Calu3 (cell line): ENCODE data around the gene ITPRIPL2. TPM values are rescaled to one million over a fixed set of nuclear protein-coding genes. Genes with fewer than 3 reads are reported as not detected.

Source experiments
- BruUV-seq: library from RNA; stranded (reverse); fragments of 400-500 nt; replicated peaks from 2 replicates; lab custom pipeline; 2021; lab: Mats Ljungman, UMichigan
- CTCF ChIA-PET: fragments of 300-600 bp; sonication (Branson Sonifier 250); formaldehyde crosslinking; loops from one replicate; lab custom pipeline; 2022; ENCODE audit warnings: antibody characterized with exemption; lab: Charles Lee
- DNase-seq: peaks from one replicate; pipeline ENCODE4 v3.0.0; 2022
- H3K27ac Mint-ChIP-seq: one replicate; pipeline ENCODE4 v1.8.0; 2022; ENCODE audit warnings: mixed read lengths; ENCODE audit not compliant: unreplicated experiment
- H3K27me3 Mint-ChIP-seq: one replicate; pipeline ENCODE4 v1.8.0; 2022; ENCODE audit warnings: mixed read lengths; ENCODE audit not compliant: unreplicated experiment
- H3K36me3 Mint-ChIP-seq: one replicate; pipeline ENCODE4 v1.8.0; 2022; ENCODE audit warnings: mild to moderate bottlenecking, moderate library complexity, mixed read lengths; ENCODE audit not compliant: insufficient read depth, unreplicated experiment
- H3K4me1 Mint-ChIP-seq: one replicate; pipeline ENCODE4 v1.8.0; 2022; ENCODE audit warnings: mild to moderate bottlenecking, low read depth, mixed read lengths; ENCODE audit not compliant: unreplicated experiment
- H3K4me3 Mint-ChIP-seq: one replicate; pipeline ENCODE4 v1.8.0; 2022; ENCODE audit warnings: mild to moderate bottlenecking, low read depth, moderate library complexity, mixed read lengths; ENCODE audit not compliant: unreplicated experiment
- H3K9me3 Mint-ChIP-seq: one replicate; pipeline ENCODE4 v1.8.0; 2022; ENCODE audit warnings: low read depth, mixed read lengths; ENCODE audit not compliant: unreplicated experiment
- intact Hi-C: fragments of 100-400 bp; cut with micrococcal nuclease; formaldehyde crosslinking; loops from one replicate; pipeline ENCODE4 v1.10.0; 2022; ENCODE audit not compliant: unreplicated experiment
- total RNA-seq: library from RNA; stranded (reverse); gene quantifications from 2 replicates; pipeline ENCODE4 v1.2.3, GENCODE V29; 2022
- TF ChIP-seq, protein P1 (sequence below): fragments of 200-600 bp; IDR thresholded peaks from one replicate; pipeline ENCODE4 v1.8.0; 2022; ENCODE audit warnings: antibody characterized with exemption; ENCODE audit not compliant: unreplicated experiment

Gene ITPRIPL2
- total RNA-seq, 1 experiment from 2014 or later: 73.1 TPM

DNA sequence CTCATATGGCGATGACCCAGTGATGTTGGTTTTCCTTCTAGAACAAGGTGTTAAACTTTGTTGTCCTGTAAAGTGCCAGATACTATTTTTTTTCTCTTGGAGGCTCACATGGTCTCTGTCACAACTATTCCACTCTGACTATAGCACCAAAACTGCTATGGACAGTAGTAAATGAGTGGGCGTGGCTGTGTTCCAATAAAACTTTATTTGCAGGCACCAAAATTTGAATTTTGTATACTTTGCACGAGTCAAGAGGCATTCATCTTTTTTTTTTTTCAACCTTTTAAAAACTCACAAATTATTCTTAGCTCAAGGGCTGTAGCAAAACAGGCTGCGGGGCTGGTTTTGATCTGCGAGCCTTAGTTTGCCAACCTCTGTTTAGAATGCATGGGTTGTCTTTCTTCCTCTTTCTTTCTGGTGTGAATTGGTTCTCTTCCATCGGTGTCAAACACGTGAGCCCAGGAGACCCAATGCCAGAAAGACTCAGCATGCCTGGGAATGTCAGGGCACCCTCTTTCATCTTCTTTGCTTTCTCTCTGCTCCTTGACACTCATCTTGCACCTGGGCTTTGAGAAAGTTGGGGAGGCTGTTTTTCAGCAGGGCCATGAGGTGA lies 56.4 kb downstream of the ITPRIPL2 start:
- intact Hi-C loops: no loop called here

More for the DNA sequence above, 56.4 kb downstream of the ITPRIPL2 start:
- Mint-ChIP-seq H3K27ac (no peak overlapping the region), H3K9me3 (no peaks in the 10 kb centered on the region), H3K4me1 (peaks cover 8% of the 10 kb centered on the region), H3K36me3 (peaks cover 9% of the 10 kb centered on the region), H3K27me3 (peaks cover 18% of the 10 kb centered on the region), H3K4me3 (peak overlapping the region; percentile 70)
- BruUV-seq: TSS peak; percentile 24
- DNase-seq: no peak
- TF ChIP-seq, protein P1, sequence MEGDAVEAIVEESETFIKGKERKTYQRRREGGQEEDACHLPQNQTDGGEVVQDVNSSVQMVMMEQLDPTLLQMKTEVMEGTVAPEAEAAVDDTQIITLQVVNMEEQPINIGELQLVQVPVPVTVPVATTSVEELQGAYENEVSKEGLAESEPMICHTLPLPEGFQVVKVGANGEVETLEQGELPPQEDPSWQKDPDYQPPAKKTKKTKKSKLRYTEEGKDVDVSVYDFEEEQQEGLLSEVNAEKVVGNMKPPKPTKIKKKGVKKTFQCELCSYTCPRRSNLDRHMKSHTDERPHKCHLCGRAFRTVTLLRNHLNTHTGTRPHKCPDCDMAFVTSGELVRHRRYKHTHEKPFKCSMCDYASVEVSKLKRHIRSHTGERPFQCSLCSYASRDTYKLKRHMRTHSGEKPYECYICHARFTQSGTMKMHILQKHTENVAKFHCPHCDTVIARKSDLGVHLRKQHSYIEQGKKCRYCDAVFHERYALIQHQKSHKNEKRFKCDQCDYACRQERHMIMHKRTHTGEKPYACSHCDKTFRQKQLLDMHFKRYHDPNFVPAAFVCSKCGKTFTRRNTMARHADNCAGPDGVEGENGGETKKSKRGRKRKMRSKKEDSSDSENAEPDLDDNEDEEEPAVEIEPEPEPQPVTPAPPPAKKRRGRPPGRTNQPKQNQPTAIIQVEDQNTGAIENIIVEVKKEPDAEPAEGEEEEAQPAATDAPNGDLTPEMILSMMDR: no peak
- CTCF ChIA-PET: no interaction called here

Other genes with a start within 250 kb of the ITPRIPL2 start
- 129 and 142 TPM in 2 replicates for gene SMG1, start 187.6 kb upstream of the ITPRIPL2 start, total RNA-seq
- 10.1 and 10.8 TPM in 2 replicates for gene TMC7, start 130.0 kb upstream of the ITPRIPL2 start, total RNA-seq
- 24.3 and 28.5 TPM in 2 replicates for gene COQ7, start 46.4 kb upstream of the ITPRIPL2 start, total RNA-seq
- gene SYT17, start 54.3 kb downstream of the ITPRIPL2 start, total RNA-seq: 10.6 and 16.6 TPM in 2 replicates
- gene CLEC19A, start 171.8 kb downstream of the ITPRIPL2 start, total RNA-seq: 0.15 TPM in 1 of 2 replicates, not detected in the other